BLaER1 treated with 17β-estradiol and CSF1 and Interleukin-3, amounts not matched to agents 10 nM and 100 nM (cell line): ENCODE results near the gene MAGEE2.
"Not testable (repeated sequence)": the region's sequence is repeated elsewhere in the genome, so short reads cannot be mapped to it uniquely, and the experiment has no call there.

Source experiments
- H3K27ac ChIP-seq, 11 experiments: shearing (Covaris generic); formaldehyde crosslinking; 2 replicates each; pipeline ENCODE4 v1.8.1; 2022
- H3K27me3 ChIP-seq, 11 experiments: shearing (Covaris generic); formaldehyde crosslinking; 2 replicates each; pipeline ENCODE4 v1.8.1; 2022
- H3K36me3 ChIP-seq, 11 experiments: shearing (Covaris generic); formaldehyde crosslinking; 2 replicates each; pipeline ENCODE4 v1.8.1; 2022
- H3K4me1 ChIP-seq, 10 experiments: shearing (Covaris generic); formaldehyde crosslinking; 2 replicates each; pipeline ENCODE4 v1.8.1; 2022
- H3K4me2 ChIP-seq, 11 experiments: shearing (Covaris generic); formaldehyde crosslinking; 2 replicates each; pipeline ENCODE4 v1.8.1; 2022
- H3K4me3 ChIP-seq, 10 experiments: shearing (Covaris generic); formaldehyde crosslinking; 2 replicates each; pipeline ENCODE4 v1.8.1; 2022
- H3K9ac ChIP-seq, 11 experiments: shearing (Covaris generic); formaldehyde crosslinking; 2 replicates each; pipeline ENCODE4 v1.8.1; 2022
- H3K9me3 ChIP-seq, 11 experiments: shearing (Covaris generic); formaldehyde crosslinking; replicated peaks in 1 of 11; 2 replicates each; pipeline ENCODE4 v1.8.1; 2022
- H4K20me1 ChIP-seq, 11 experiments: shearing (Covaris generic); formaldehyde crosslinking; 2 replicates each; pipeline ENCODE4 v1.8.1; 2022
- Cebpa-rat ChIP-seq, 11 experiments: shearing (Covaris generic); IDR thresholded peaks; 2 replicates each; pipeline ENCODE4 v1.8.1; 2022

The MAGEE2 gene, protein sequence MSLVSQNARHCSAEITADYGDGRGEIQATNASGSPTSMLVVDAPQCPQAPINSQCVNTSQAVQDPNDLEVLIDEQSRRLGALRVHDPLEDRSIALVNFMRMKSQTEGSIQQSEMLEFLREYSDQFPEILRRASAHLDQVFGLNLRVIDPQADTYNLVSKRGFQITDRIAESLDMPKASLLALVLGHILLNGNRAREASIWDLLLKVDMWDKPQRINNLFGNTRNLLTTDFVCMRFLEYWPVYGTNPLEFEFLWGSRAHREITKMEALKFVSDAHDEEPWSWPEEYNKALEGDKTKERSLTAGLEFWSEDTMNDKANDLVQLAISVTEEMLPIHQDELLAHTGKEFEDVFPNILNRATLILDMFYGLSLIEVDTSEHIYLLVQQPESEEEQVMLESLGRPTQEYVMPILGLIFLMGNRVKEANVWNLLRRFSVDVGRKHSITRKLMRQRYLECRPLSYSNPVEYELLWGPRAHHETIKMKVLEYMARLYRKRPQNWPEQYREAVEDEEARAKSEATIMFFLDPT

GRCh38 chrX:75784680-75785491 is at the start of gene MAGEE2:
MAGEE2 (minus strand) TSS chrX:75785254; CDS start chrX:75785051, 203 bp downstream.
- no peak within 1 kb of the TSS for H3K4me3 ChIP-seq
- peaks cover 0 to 12% (median 0%) of the 10 kb centered on the region in 11 experiments; a peak in 6 of 22 replicates for H3K9me3 ChIP-seq
- no peak within 1 kb of the TSS for H3K4me2 ChIP-seq
- no peaks in the 10 kb centered on the region for H3K36me3 ChIP-seq
- H3K27me3 ChIP-seq = peaks cover 39 to 81% (median 75%) of the 10 kb centered on the region in 11 experiments
- H3K27ac ChIP-seq = no peak within 1 kb of the TSS
- no peaks in the 10 kb centered on the region for H4K20me1 ChIP-seq
- no peaks in the 10 kb centered on the region for H3K4me1 ChIP-seq
- TF ChIP-seq Cebpa-rat (IDR thresholded peaks at IDR 0.05) = no peak
- H3K9ac ChIP-seq = no peak within 1 kb of the TSS

DNA sequence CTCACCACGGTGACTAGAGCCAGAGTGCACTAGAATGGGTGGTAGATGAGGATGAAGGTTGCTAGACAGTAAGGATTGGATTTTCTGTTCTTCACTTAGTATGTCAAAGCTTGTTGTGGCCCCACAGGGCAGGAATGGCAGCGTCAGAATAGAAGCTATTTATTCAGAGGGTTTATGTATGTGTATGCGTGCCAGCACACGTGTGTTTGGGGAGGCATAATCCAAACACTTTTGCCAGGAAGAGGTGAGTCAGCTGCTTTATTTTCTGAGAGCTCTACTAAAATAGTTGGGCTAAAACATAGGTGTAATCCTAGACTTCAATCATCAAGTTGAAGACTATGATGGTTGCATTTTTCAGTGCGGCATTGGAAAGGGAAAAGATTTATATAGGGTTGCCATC is 1.2 kb upstream of the MAGEE2 start:
- Histone ChIP-seq H3K9ac (no peak overlapping the region), H3K4me1 (no peaks in the 10 kb centered on the region), H3K9me3 (peaks cover 0 to 22% (median 2%) of the 10 kb centered on the region in 11 experiments; a peak in 10 of 22 replicates), H3K27me3 (peaks cover 25 to 74% (median 67%) of the 10 kb centered on the region in 11 experiments), H4K20me1 (no peaks in the 10 kb centered on the region), H3K4me2 (no peak overlapping the region), H3K27ac (no peak overlapping the region), H3K4me3 (no peak overlapping the region), H3K36me3 (no peaks in the 10 kb centered on the region)
- no peak for TF ChIP-seq Cebpa-rat (IDR thresholded peaks at IDR 0.05)

DNA sequence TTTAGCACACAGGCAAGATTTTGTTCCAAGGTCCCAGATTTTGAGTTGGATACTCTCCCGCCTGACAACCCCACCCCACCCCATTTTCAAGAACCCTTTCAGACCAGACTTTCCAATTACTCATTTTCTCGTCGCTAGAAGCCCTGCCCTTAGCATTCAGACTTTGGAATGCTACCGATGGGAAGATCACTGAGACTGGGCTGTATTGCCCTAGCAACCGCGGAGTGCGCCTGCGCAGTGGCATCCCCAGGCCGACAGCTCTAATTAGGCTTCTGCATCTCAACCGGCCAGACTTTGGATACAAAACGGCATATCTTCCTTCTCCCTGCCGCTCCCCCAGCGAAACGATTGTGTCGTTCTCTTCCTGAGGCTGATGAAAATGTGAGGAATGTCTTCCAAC is 3.4 kb downstream of the MAGEE2 start:
- Histone ChIP-seq H3K4me1 (no peaks in the 10 kb centered on the region), H4K20me1 (no peaks in the 10 kb centered on the region), H3K27ac (no peak overlapping the region), H3K4me2 (no peak overlapping the region), H3K9ac (no peak overlapping the region), H3K9me3 (peaks cover 0 to 10% (median 0%) of the 10 kb centered on the region in 11 experiments; a peak in 3 of 22 replicates), H3K4me3 (no peak overlapping the region), H3K36me3 (no peaks in the 10 kb centered on the region), H3K27me3 (peaks cover 36 to 95% (median 90%) of the 10 kb centered on the region in 11 experiments)
- TF ChIP-seq Cebpa-rat (IDR thresholded peaks at IDR 0.05) = no peak

DNA sequence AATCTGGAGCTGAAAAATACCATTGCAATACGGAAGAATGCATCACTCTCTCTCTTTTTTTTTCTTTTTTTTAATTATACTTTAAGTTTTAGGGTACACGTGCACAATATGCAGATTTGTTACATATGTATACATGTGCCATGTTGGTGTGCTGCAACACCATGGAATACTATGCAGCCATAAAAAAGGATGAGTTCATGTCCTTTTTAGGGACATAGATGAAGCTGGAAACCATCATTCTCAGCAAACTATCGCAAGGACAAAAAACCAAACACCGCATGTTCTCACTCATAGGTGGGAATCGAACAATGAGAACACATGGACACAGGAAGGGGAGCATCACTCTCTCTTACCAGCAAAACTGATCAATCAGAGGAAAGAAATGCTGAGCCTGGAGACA is 17.0 kb downstream of the MAGEE2 start:
- not testable (repeated sequence) for H3K4me2 ChIP-seq, H3K4me1 ChIP-seq, H3K36me3 ChIP-seq, H3K4me3 ChIP-seq, H3K9ac ChIP-seq, H3K27ac ChIP-seq, H4K20me1 ChIP-seq
- peaks cover 3 to 37% (median 21%) of the 10 kb centered on the region in 11 experiments; a peak in 17 of 22 replicates for H3K27me3 ChIP-seq
- peaks cover 0 to 26% (median 4%) of the 10 kb centered on the region in 11 experiments; a peak in 10 of 22 replicates for H3K9me3 ChIP-seq

DNA sequence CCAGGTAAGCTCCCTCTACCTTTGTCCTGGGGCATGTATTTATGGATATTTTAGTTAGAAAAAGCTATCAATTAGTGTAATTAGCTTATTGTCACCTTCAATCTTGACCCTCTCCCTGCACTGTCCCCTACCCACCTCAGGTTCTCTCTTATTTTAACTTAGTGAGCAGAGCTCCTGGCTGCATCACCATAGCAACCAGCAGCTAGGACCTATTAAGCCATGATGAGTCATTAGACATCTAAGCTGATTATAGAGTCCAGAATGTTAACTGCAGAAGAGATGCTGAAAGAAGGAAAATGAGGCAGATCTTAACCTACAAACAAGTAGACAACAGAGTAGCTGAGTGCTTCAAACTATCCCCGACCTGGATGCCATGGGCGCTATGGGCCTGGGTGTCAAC is 36.6 kb downstream of the MAGEE2 start:
- peaks cover 35 to 93% (median 78%) of the 10 kb centered on the region in 11 experiments; a peak in 21 of 22 replicates for H3K27me3 ChIP-seq
- peaks cover 19 to 35% (median 25%) of the 10 kb centered on the region in 11 experiments for H3K9me3 ChIP-seq
- H4K20me1 ChIP-seq = 0 out of 22 replicates have a peak, but pooled peaks cover 0 to 3% (median 0%) of the 10 kb centered on the region in 11 experiments

GRCh38 chrX:75746891-75747639 is 38.0 kb downstream of the MAGEE2 start:
- Histone ChIP-seq H3K9me3 (peaks cover 33 to 49% (median 39%) of the 10 kb centered on the region in 11 experiments), H3K27ac (peak overlapping the region in 6 of 11 experiments; percentile 9 to 58 (median 36); a peak in 6 of 22 replicates), H3K4me1 (peaks cover 0 to 7% (median 0%) of the 10 kb centered on the region in 10 experiments; a peak in 3 of 20 replicates), H4K20me1 (0 out of 22 replicates have a peak, but pooled peaks cover 0 to 3% (median 0%) of the 10 kb centered on the region in 11 experiments), H3K9ac (peak overlapping the region; percentile 37 to 71 (median 61); a peak in 21 of 22 replicates), H3K36me3 (no peaks in the 10 kb centered on the region), H3K27me3 (peaks cover 42 to 93% (median 80%) of the 10 kb centered on the region in 11 experiments; a peak in 21 of 22 replicates), H3K4me2 (peak overlapping the region; percentile 48 to 79 (median 60)), H3K4me3 (peak overlapping the region; percentile 55 to 73 (median 64))
- no peak for TF ChIP-seq Cebpa-rat (IDR thresholded peaks at IDR 0.05)

More for the DNA sequence above, 36.6 kb downstream of the MAGEE2 start:
- Histone ChIP-seq H3K4me3 (no peak overlapping the region), H3K36me3 (no peaks in the 10 kb centered on the region), H3K4me2 (no peak overlapping the region), H3K27ac (no peak overlapping the region), H3K9ac (no peak overlapping the region), H3K4me1 (peaks cover 0 to 7% (median 0%) of the 10 kb centered on the region in 10 experiments; a peak in 3 of 20 replicates)
- TF ChIP-seq Cebpa-rat (IDR thresholded peaks at IDR 0.05) = no peak
